Liver (tissue), 3 donors: ENCODE results near the gene AAK1.

Source experiments
- ATF3 ChIP-seq: IDR thresholded peaks from 2 replicates; pipeline ENCODE4 v1.6.1; 2016; ENCODE audit warnings: antibody characterized with exemption
- CTCF ChIP-seq: fragments of 150-350 bp; IDR thresholded peaks from 2 replicates; pipeline ENCODE4 v1.5.1; 2017; ENCODE audit warnings: improper control_type of control experiment, low read depth, low read length; ENCODE audit not compliant: missing input control
- FOXA1 ChIP-seq: IDR thresholded peaks from 2 replicates; pipeline ENCODE4 v1.6.1; 2016; ENCODE audit warnings: antibody characterized with exemption
- FOXA2 ChIP-seq: IDR thresholded peaks from 2 replicates; pipeline ENCODE4 v1.6.1; 2016; ENCODE audit warnings: antibody characterized with exemption
- GABPA ChIP-seq, 2 donors: IDR thresholded peaks in 1 of 2; conservative IDR thresholded peaks in 1 of 2; 2 replicates each; pipeline ENCODE4 v1.6.1; 2016; ENCODE audit warnings: antibody characterized with exemption in 2 of 2, mild to moderate bottlenecking in 1 of 2, moderate library complexity in 1 of 2
- HNF4G ChIP-seq: IDR thresholded peaks from 2 replicates; pipeline ENCODE4 v1.6.1; 2016; ENCODE audit warnings: antibody characterized with exemption
- JUND ChIP-seq, 2 donors: IDR thresholded peaks; 2 replicates each; pipeline ENCODE4 v1.6.1; 2016; ENCODE audit warnings: antibody characterized with exemption in 2 of 2
- MAX ChIP-seq: IDR thresholded peaks from 2 replicates; pipeline ENCODE4 v1.6.1; 2016; ENCODE audit warnings: antibody characterized with exemption
- NR2F2 ChIP-seq: IDR thresholded peaks from 2 replicates; pipeline ENCODE4 v1.6.1; 2016; ENCODE audit warnings: antibody characterized with exemption
- RAD21 ChIP-seq, 2 donors: IDR thresholded peaks; 2 replicates each; pipeline ENCODE4 v1.6.1; 2016; ENCODE audit warnings: antibody characterized with exemption in 2 of 2, mild to moderate bottlenecking in 2 of 2
- REST ChIP-seq: IDR thresholded peaks from 2 replicates; pipeline ENCODE4 v1.6.1; 2016; ENCODE audit warnings: antibody characterized with exemption, mild to moderate bottlenecking
- SP1 ChIP-seq: IDR thresholded peaks from 2 replicates; pipeline ENCODE4 v1.6.1; 2018; ENCODE audit warnings: antibody characterized with exemption, mild to moderate bottlenecking
- TAF1 ChIP-seq: conservative IDR thresholded peaks from 2 replicates; pipeline ENCODE4 v1.6.1; 2016; ENCODE audit warnings: antibody characterized with exemption, mild to moderate bottlenecking
- ZBTB33 ChIP-seq: IDR thresholded peaks from 2 replicates; pipeline ENCODE4 v1.6.1; 2016; ENCODE audit warnings: antibody characterized with exemption
- donor health status: healthy.
- donor health status: healthy.

- TF ChIP-seq CTCF (no peak), SP1 (no peak), FOXA1 (no peak), NR2F2 (no peak), REST (no peak), HNF4G (no peak), GABPA (IDR thresholded peaks at IDR 0.05 in 1 of 2, conservative IDR thresholded peaks at IDR 0.05 in 1 of 2) (no peak), TAF1 (no peak), FOXA2 (no peak), RAD21 (IDR thresholded peaks at IDR 0.05) (no peak), ATF3 (no peak), MAX (no peak), JUND (IDR thresholded peaks at IDR 0.05) (no peak), ZBTB33 (no peak)
Observed at GRCh38 chr2:69665152-69665551, 21.6 kb upstream of the AAK1 start.
